Osteocyte (in vitro differentiated cells): ENCODE data around the gene RPS3. TPM values are rescaled to one million over a fixed set of nuclear protein-coding genes. Genes with fewer than 3 reads are reported as not detected.

Experiments used
- DNase-seq: peaks from one replicate; pipeline ENCODE4 v3.0.0; 2021; ENCODE audit warnings: mixed read lengths; ENCODE audit not compliant: unreplicated experiment; ENCODE audit errors: extremely low spot score
- H3K27ac Mint-ChIP-seq: one replicate; pipeline ENCODE4 v1.8.0; 2021; ENCODE audit warnings: mild to moderate bottlenecking, mixed read lengths; ENCODE audit not compliant: unreplicated experiment
- H3K27me3 Mint-ChIP-seq: one replicate; pipeline ENCODE4 v1.8.0; 2021; ENCODE audit warnings: mixed read lengths; ENCODE audit not compliant: unreplicated experiment
- H3K36me3 Mint-ChIP-seq: one replicate; pipeline ENCODE4 v1.8.0; 2021; ENCODE audit warnings: mixed read lengths; ENCODE audit not compliant: unreplicated experiment
- H3K4me1 Mint-ChIP-seq: one replicate; pipeline ENCODE4 v1.8.0; 2021; ENCODE audit warnings: mixed read lengths; ENCODE audit not compliant: unreplicated experiment
- H3K4me3 Mint-ChIP-seq: one replicate; pipeline ENCODE4 v1.8.0; 2021; ENCODE audit warnings: mild to moderate bottlenecking, moderate library complexity, mixed read lengths; ENCODE audit not compliant: unreplicated experiment
- H3K9me3 Mint-ChIP-seq: one replicate; pipeline ENCODE4 v1.8.0; 2021; ENCODE audit warnings: mixed read lengths; ENCODE audit not compliant: unreplicated experiment
- total RNA-seq: library from RNA; stranded (reverse); gene quantifications from 2 replicates; pipeline ENCODE4 v1.2.1, GENCODE V29; 2021
- TF ChIP-seq, protein P1 (sequence below): fragments of 200-600 bp; sonication (generic); IDR thresholded peaks from 2 replicates; pipeline ENCODE4 v1.5.0; 2021; ENCODE audit warnings: antibody characterized with exemption, mild to moderate bottlenecking, moderate library complexity

RPS3 gene
- total RNA-seq, 1 donor from 2014 or later, result 2,093 TPM

DNA sequence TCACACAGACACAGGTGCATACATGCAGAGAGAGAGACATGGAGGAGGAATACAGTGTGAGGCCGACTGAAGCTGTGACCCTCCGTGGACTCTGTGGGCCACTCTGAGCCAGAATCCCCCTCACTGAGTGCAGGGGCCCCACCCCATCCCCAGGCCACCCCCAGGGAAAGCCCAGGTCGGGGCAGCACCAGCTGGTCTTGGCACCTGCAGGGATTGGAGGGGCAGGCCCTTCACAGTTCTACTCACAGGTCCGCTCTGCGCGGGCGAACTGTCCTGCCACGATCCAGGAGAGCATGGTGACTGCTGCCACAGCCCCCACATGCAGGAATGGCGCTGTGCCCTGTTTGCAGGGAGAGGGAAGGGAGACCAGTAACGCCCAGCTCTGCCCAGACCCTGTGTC is 50.0 kb downstream of the RPS3 start:
- Mint-ChIP-seq H3K36me3 (no peaks in the 10 kb centered on the region), H3K27ac (no peak overlapping the region), H3K27me3 (no peaks in the 10 kb centered on the region), H3K4me1 (no peaks in the 10 kb centered on the region), H3K9me3 (no peaks in the 10 kb centered on the region), H3K4me3 (no peak overlapping the region)
- no peak for DNase-seq
- TF ChIP-seq, protein P1, sequence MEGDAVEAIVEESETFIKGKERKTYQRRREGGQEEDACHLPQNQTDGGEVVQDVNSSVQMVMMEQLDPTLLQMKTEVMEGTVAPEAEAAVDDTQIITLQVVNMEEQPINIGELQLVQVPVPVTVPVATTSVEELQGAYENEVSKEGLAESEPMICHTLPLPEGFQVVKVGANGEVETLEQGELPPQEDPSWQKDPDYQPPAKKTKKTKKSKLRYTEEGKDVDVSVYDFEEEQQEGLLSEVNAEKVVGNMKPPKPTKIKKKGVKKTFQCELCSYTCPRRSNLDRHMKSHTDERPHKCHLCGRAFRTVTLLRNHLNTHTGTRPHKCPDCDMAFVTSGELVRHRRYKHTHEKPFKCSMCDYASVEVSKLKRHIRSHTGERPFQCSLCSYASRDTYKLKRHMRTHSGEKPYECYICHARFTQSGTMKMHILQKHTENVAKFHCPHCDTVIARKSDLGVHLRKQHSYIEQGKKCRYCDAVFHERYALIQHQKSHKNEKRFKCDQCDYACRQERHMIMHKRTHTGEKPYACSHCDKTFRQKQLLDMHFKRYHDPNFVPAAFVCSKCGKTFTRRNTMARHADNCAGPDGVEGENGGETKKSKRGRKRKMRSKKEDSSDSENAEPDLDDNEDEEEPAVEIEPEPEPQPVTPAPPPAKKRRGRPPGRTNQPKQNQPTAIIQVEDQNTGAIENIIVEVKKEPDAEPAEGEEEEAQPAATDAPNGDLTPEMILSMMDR, result no peak

DNA sequence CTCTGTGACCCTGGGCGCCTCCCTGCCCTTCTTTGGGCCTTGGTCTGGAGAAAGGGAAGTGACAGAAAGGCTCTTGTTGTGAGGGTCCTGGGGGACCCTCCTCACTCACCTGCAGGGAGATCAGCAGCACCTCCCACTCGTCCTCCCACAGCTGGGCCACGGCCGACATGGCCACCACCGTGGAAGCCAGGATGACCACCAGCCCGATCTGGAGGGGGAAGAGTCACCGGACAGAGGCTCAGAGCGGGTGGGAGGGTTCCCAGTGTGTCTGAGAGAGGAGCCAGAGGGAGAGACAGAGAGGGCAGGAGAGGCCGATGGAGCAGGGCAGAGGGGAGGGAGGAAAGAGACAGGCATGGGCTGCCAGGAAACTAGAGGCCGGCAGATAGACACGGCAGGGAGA is 50.5 kb downstream of the RPS3 start:
- no peaks in the 10 kb centered on the region for H3K36me3 Mint-ChIP-seq
- no peaks in the 10 kb centered on the region for H3K27me3 Mint-ChIP-seq
- TF ChIP-seq, protein P1, result no peak
- no peaks in the 10 kb centered on the region for H3K4me1 Mint-ChIP-seq
- no peak overlapping the region for H3K27ac Mint-ChIP-seq
- no peak overlapping the region for H3K4me3 Mint-ChIP-seq
- no peaks in the 10 kb centered on the region for H3K9me3 Mint-ChIP-seq
- DNase-seq, result no peak

- Mint-ChIP-seq H3K27ac (no peak overlapping the region), H3K9me3 (no peaks in the 10 kb centered on the region), H3K27me3 (no peaks in the 10 kb centered on the region), H3K4me3 (no peak overlapping the region), H3K4me1 (no peaks in the 10 kb centered on the region), H3K36me3 (no peaks in the 10 kb centered on the region)
- DNase-seq, result no peak
- TF ChIP-seq, protein P1, result no peak
Observed at GRCh38 chr11:75450236-75450635, 50.9 kb downstream of the RPS3 start.

GRCh38 chr11:75450826-75451821 is 51.8 kb downstream of the RPS3 start:
- Mint-ChIP-seq H3K4me1 (no peaks in the 10 kb centered on the region), H3K36me3 (no peaks in the 10 kb centered on the region), H3K27me3 (no peaks in the 10 kb centered on the region), H3K27ac (no peak overlapping the region), H3K9me3 (no peaks in the 10 kb centered on the region), H3K4me3 (no peak overlapping the region)
- no peak for DNase-seq
- TF ChIP-seq, protein P1, result peak; percentile 54

DNA sequence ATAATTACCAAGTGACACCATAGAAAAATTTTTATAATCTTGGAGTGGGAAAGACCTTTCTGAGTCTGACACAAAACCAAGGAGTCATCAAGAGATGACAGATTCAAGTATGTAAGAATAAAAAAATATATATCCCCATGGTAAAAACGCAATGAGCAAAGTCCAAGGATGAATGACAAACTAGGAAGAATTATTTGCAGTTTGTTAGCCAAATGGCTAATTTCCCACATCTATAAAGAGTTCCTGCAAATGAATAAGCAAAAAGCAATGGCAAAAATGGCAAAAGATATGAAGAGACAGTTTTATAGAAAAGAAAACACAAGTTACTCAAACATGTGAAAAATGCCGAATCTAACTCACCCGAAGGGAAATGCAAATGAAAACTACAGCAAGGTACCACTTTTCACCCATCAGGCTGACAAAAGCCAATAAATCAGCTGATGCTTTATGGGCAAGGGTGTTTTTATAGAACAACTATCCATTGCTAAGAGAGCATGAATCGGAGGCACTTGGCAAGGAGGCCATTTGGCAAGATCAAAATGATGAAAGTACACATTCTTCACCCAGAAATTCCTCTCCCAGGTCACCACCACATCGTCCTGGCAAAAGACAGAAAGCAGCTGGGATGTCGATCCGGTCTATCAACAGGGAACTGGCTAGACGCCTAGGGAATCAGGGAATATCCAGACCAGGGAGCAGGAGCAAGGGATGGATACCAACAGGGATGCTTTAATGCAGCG is 54.8 kb downstream of the RPS3 start:
- Mint-ChIP-seq H3K4me1 (no peaks in the 10 kb centered on the region), H3K4me3 (no peak overlapping the region), H3K27me3 (no peaks in the 10 kb centered on the region), H3K36me3 (no peaks in the 10 kb centered on the region), H3K27ac (no peak overlapping the region), H3K9me3 (no peaks in the 10 kb centered on the region)
- TF ChIP-seq, protein P1, result no peak
- DNase-seq, result no peak
